ENCODE results near the gene MMP3.

DNA sequence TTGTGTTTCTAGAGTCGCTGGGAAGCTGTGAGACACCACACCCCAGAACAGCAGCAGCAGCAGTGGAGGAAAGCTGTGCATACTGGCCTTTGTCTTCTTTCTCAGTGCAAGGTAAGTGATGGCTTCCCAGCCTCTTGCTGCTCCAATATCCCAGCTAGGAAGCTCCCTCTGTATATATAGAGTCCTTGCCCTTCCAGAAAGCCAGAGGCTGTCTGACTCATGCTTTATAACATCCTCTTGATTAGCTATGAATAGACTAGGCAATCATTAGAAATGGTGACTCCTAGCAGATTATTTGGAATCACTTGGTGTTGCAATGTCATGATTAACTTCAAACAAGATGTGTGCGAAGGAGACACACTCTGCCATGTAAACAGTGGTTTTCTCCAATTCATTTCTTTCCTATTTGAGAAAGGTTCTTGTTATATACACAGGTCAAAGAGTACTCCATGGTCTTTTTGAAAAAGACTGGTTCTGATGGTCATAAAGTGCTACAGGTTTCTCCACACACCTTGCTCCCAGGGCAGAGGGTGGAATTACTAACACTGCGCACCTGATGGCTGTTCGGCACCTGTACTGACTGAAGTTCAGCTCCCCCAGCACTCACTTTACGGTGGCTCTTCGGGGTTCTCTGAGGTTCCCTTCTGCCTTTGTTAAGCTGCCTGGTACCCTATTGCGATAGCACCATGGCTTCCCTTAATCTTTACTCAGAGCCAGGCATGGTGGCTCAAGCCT lies 45.2 kb downstream of the MMP3 start, which contains the start of gene MMP1:
- TF ChIP-seq, protein P1, sequence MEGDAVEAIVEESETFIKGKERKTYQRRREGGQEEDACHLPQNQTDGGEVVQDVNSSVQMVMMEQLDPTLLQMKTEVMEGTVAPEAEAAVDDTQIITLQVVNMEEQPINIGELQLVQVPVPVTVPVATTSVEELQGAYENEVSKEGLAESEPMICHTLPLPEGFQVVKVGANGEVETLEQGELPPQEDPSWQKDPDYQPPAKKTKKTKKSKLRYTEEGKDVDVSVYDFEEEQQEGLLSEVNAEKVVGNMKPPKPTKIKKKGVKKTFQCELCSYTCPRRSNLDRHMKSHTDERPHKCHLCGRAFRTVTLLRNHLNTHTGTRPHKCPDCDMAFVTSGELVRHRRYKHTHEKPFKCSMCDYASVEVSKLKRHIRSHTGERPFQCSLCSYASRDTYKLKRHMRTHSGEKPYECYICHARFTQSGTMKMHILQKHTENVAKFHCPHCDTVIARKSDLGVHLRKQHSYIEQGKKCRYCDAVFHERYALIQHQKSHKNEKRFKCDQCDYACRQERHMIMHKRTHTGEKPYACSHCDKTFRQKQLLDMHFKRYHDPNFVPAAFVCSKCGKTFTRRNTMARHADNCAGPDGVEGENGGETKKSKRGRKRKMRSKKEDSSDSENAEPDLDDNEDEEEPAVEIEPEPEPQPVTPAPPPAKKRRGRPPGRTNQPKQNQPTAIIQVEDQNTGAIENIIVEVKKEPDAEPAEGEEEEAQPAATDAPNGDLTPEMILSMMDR (IDR thresholded peaks at IDR 0.05; ENCODE audit: low read depth, low read length, poor library complexity, severe bottlenecking) = no peak
- no peak for TF ChIP-seq EZH2phosphoT487 (IDR thresholded peaks at IDR 0.05; ENCODE audit: borderline replicate concordance, low read length)

Measured in DOHH2 (cell line).